HUES48 (cell line): ENCODE results near the gene XPR1.

Source experiments
- H3K27ac ChIP-seq: one replicate; pipeline ENCODE4 v1.7.0; 2013; ENCODE audit warnings: low read depth, low read length, inconsistent platforms
- H3K27me3 ChIP-seq: 2 replicates; pipeline ENCODE4 v1.6.1; 2013; ENCODE audit warnings: mild to moderate bottlenecking, low read length; ENCODE audit not compliant: control insufficient read depth, insufficient read depth
- H3K36me3 ChIP-seq: 2 replicates; pipeline ENCODE4 v1.6.1; 2013; ENCODE audit warnings: low read length; ENCODE audit not compliant: control insufficient read depth, insufficient read depth
- H3K4me1 ChIP-seq: 2 replicates; pipeline ENCODE4 v1.6.1; 2013; ENCODE audit warnings: mild to moderate bottlenecking, low read length; ENCODE audit not compliant: control insufficient read depth, insufficient read depth
- H3K4me3 ChIP-seq: 2 replicates; pipeline ENCODE4 v1.5.1; 2013; ENCODE audit warnings: mild to moderate bottlenecking, low read depth, low read length
- H3K9ac ChIP-seq: 2 replicates; pipeline ENCODE4 v1.6.1; 2013; ENCODE audit warnings: mild to moderate bottlenecking, low read depth, low read length, moderate library complexity
- H3K9me3 ChIP-seq: 2 replicates; pipeline ENCODE4 v1.6.1; 2013; ENCODE audit warnings: low read length; ENCODE audit not compliant: control insufficient read depth, insufficient read depth

XPR1 gene

GRCh38 chr1:180892675-180893074 lies 260.9 kb downstream of the XPR1 start:
- no peaks in the 10 kb centered on the region for H3K9me3 ChIP-seq
- H3K9ac ChIP-seq = no peak overlapping the region
- H3K36me3 ChIP-seq = no peaks in the 10 kb centered on the region

DNA sequence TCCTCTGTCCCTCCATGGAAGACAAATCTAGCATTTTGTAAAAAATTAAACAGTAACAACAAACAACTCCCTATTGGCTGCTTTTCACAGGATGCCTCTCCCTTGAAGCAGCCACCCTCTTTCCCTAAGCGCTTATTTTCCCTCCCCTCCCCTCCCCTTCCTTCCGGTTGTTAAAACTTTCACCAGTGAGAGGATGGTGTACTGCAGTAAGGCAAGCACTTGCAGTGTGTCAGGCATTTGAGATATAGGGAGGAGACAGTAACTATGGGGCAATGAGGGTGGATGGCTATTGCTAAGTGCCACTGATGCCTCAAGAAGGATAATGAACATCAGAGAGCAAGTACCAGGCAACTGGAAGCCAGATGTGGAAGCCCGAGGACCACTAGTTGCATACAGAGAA lies 261.8 kb downstream of the XPR1 start:
- H3K9me3 ChIP-seq = no peaks in the 10 kb centered on the region
- H3K9ac ChIP-seq = no peak overlapping the region

More at GRCh38 chr1:180892675-180893074, 260.9 kb downstream of the XPR1 start:
- Histone ChIP-seq H3K4me1 (no peaks in the 10 kb centered on the region), H3K27me3 (no peaks in the 10 kb centered on the region), H3K4me3 (no peak overlapping the region), H3K27ac (no peak overlapping the region)

DNA sequence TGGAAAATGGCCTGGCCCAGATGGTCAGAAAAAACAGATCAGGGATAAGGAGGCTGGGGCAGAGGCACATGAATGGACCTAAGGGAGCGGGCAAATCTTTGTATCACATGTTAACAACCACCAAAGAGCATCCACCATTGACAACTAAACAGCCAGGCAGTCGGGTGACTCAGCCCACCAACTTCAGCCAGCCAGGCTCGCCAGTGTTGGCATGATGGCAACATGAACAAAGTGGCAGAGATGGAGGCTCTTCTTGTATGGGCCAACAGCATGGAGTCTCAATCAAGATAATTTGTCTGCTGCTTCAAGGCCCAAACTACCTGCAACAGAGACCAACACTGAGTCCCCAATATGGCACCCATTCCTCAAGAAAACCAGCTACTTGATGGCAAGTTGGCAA lies 264.3 kb downstream of the XPR1 start:
- no peak overlapping the region for H3K27ac ChIP-seq
- H3K27me3 ChIP-seq = no peaks in the 10 kb centered on the region
- no peak overlapping the region for H3K4me3 ChIP-seq
- H3K36me3 ChIP-seq = no peaks in the 10 kb centered on the region
- no peaks in the 10 kb centered on the region for H3K9me3 ChIP-seq
- H3K4me1 ChIP-seq = peaks cover 12% of the 10 kb centered on the region
- no peak overlapping the region for H3K9ac ChIP-seq

More for the DNA sequence above, 261.8 kb downstream of the XPR1 start:
- Histone ChIP-seq H3K27me3 (no peaks in the 10 kb centered on the region), H3K27ac (no peak overlapping the region), H3K36me3 (no peaks in the 10 kb centered on the region), H3K4me3 (no peak overlapping the region), H3K4me1 (peaks cover 4% of the 10 kb centered on the region)

DNA sequence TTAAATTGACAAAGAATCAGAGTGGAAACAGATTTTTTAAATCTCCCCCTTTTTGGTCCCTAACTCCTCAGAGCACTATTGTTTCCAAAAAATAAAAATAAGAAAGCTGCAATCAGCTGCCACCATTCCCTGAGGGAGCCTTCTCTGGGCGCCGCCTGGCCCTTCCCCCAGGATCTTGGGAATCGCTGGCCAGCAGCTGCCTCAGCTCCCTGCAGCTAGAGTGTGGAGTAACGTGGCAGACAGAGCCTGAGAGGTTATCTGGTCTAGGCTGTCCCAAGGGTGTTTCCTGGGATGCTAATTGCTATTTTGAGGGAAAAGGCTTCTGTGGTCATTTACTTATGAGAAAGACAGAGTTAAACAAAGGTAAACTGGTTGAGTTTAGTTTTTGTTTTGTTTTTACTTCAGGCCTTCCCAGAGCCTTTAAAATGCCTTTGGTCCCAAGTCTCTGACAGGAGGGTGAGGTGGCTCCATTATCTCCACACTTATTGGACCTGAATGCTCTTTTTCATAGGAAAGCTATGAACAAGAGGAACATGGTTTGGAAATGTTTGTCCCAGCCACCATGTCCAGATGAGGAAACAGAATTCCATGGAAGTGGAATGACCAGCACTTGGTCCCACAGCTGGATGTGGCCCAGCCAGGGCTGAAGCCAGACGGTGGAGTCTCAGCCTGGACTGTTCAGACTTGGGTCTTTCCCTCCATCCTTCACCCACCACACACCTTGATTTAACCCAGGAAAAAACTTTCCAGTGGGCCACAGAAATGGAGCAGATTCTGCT lies 266.8 kb downstream of the XPR1 start:
- H3K4me1 ChIP-seq = peaks cover 12% of the 10 kb centered on the region
- no peak overlapping the region for H3K4me3 ChIP-seq
- H3K36me3 ChIP-seq = no peaks in the 10 kb centered on the region

GRCh38 chr1:180899262-180899661 lies 267.4 kb downstream of the XPR1 start:
- H3K27me3 ChIP-seq = no peaks in the 10 kb centered on the region
- no peaks in the 10 kb centered on the region for H3K9me3 ChIP-seq
- H3K9ac ChIP-seq = no peak overlapping the region
- H3K27ac ChIP-seq = no peak overlapping the region
- peaks cover 12% of the 10 kb centered on the region for H3K4me1 ChIP-seq
- no peak overlapping the region for H3K4me3 ChIP-seq
- H3K36me3 ChIP-seq = no peaks in the 10 kb centered on the region

More for the DNA sequence above, 266.8 kb downstream of the XPR1 start:
- H3K27me3 ChIP-seq = no peaks in the 10 kb centered on the region
- no peaks in the 10 kb centered on the region for H3K9me3 ChIP-seq
- no peak overlapping the region for H3K27ac ChIP-seq
- H3K9ac ChIP-seq = no peak overlapping the region

GRCh38 chr1:180901076-180901990 lies 269.5 kb downstream of the XPR1 start:
- H3K9ac ChIP-seq = no peak overlapping the region
- no peak overlapping the region for H3K4me3 ChIP-seq
- peaks cover 12% of the 10 kb centered on the region for H3K4me1 ChIP-seq
- H3K27me3 ChIP-seq = no peaks in the 10 kb centered on the region
- no peaks in the 10 kb centered on the region for H3K9me3 ChIP-seq
- H3K27ac ChIP-seq = no peak overlapping the region
- no peaks in the 10 kb centered on the region for H3K36me3 ChIP-seq

- Histone ChIP-seq H3K27me3 (no peaks in the 10 kb centered on the region), H3K27ac (no peak overlapping the region), H3K9ac (no peak overlapping the region), H3K4me3 (no peak overlapping the region), H3K4me1 (peaks cover 12% of the 10 kb centered on the region), H3K9me3 (no peaks in the 10 kb centered on the region), H3K36me3 (no peaks in the 10 kb centered on the region)
These were observed 270.7 kb downstream of the XPR1 start for GRCh38 chr1:180902541-180902940.

- no peak overlapping the region for H3K4me3 ChIP-seq
- H3K27me3 ChIP-seq = no peaks in the 10 kb centered on the region
- H3K36me3 ChIP-seq = no peaks in the 10 kb centered on the region
- no peaks in the 10 kb centered on the region for H3K9me3 ChIP-seq
- no peak overlapping the region for H3K9ac ChIP-seq
- no peaks in the 10 kb centered on the region for H3K4me1 ChIP-seq
- H3K27ac ChIP-seq = no peak overlapping the region
These were observed 274.1 kb downstream of the XPR1 start for GRCh38 chr1:180905927-180906326.

DNA sequence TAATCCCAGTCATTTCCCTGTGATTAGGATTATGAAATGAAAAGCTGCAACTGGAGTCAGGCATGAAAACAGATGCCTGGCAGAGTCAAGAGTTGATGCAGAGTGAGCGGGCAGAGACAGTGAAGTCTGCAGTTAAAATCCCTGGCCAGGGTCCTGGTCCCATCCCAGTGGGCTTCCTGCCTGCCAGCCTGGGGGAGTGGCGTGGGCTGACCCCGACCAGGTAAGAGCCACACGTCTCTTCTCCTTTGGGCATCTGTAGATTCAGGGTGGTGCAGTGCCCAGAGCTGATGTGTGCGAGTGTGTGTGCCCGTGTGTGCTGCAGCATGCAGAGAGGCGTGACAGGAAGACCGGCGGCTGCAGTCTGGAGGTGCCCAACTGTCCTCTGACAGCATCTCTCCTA lies 274.7 kb downstream of the XPR1 start:
- Histone ChIP-seq H3K4me3 (no peak overlapping the region), H3K9ac (no peak overlapping the region), H3K36me3 (no peaks in the 10 kb centered on the region), H3K27me3 (peaks cover 5% of the 10 kb centered on the region), H3K27ac (no peak overlapping the region), H3K9me3 (no peaks in the 10 kb centered on the region), H3K4me1 (peaks cover 4% of the 10 kb centered on the region)

GRCh38 chr1:180907313-180908055 lies 275.7 kb downstream of the XPR1 start:
- peaks cover 7% of the 10 kb centered on the region for H3K4me1 ChIP-seq
- peaks cover 15% of the 10 kb centered on the region for H3K27me3 ChIP-seq
- no peaks in the 10 kb centered on the region for H3K9me3 ChIP-seq
- no peak overlapping the region for H3K4me3 ChIP-seq
- no peak overlapping the region for H3K9ac ChIP-seq
- H3K36me3 ChIP-seq = no peaks in the 10 kb centered on the region
- H3K27ac ChIP-seq = no peak overlapping the region
